KOPT-K1 (cell line): ENCODE measurements around the gene NEUROD1.

Experiments used
- H3K27ac ChIP-seq: fragments of 200-600 bp; sonication (generic); 2 replicates; pipeline ENCODE4 v1.5.1; 2016; ENCODE audit warnings: antibody characterized with exemption, mild to moderate bottlenecking, low read depth, low read length; ENCODE audit not compliant: poor library complexity, severe bottlenecking
- H3K36me3 ChIP-seq: fragments of 200-600 bp; sonication (generic); 2 replicates; pipeline ENCODE4 v1.5.1; 2017; ENCODE audit warnings: antibody characterized with exemption, mild to moderate bottlenecking, low read length, moderate library complexity; ENCODE audit not compliant: insufficient read depth
- H3K9me3 ChIP-seq: fragments of 200-600 bp; sonication (generic); 2 replicates; pipeline ENCODE4 v1.5.1; 2017; ENCODE audit warnings: antibody characterized with exemption, low read length, mild to moderate bottlenecking; ENCODE audit not compliant: insufficient read depth, poor library complexity, severe bottlenecking

NEUROD1 gene

GRCh38 chr2:181662287-181662686 is 18.0 kb downstream of the NEUROD1 start:
- peaks cover 21% of the 10 kb centered on the region for H3K9me3 ChIP-seq
- H3K36me3 ChIP-seq, result no peaks in the 10 kb centered on the region
- no peak overlapping the region for H3K27ac ChIP-seq

- Histone ChIP-seq H3K27ac (no peak overlapping the region), H3K9me3 (peaks cover 3% of the 10 kb centered on the region), H3K36me3 (no peaks in the 10 kb centered on the region)
These were observed 20.1 kb downstream of the NEUROD1 start for GRCh38 chr2:181660181-181660580.

DNA sequence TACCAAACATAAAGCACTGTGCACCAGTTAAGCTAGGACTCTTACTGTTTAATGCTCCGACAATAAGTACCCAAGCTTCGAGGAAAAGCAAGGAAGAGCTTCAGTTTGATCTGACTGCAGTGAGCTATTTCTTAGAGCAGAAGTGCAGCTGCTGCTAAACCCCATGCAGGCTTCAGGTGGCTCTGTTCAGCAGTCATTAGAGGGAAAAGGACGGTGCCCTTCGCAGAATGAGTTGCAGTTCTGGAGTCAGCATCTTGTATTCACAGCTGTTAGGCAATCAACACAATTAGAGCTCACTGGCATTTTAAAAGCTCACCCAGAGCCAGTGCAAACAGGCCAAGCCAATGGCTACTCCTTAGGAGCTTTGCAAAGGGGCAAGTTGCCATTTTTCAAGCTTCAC is 21.9 kb downstream of the NEUROD1 start:
- no peak overlapping the region for H3K27ac ChIP-seq
- no peaks in the 10 kb centered on the region for H3K9me3 ChIP-seq
- no peaks in the 10 kb centered on the region for H3K36me3 ChIP-seq

DNA sequence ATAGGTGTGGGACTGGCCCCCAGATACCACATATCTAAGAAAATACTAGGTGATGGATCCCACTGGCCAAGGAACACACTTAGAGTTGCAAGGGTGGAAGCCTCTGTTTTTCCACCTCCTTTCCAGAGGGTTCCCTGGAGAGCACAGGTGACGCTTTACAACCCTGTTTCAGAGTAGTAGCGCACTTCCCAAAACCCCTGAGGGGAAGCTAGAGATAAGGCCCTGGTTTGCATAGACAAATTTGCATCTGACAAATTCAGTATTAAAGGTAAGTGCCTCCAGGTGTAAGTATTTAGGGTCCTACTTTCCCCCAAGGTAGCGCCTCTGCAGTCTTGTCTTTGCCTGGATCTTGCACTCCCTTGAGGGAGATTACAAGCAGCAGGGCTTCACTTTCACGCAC is 22.9 kb downstream of the NEUROD1 start:
- Histone ChIP-seq H3K9me3 (no peaks in the 10 kb centered on the region), H3K36me3 (no peaks in the 10 kb centered on the region), H3K27ac (no peak overlapping the region)

DNA sequence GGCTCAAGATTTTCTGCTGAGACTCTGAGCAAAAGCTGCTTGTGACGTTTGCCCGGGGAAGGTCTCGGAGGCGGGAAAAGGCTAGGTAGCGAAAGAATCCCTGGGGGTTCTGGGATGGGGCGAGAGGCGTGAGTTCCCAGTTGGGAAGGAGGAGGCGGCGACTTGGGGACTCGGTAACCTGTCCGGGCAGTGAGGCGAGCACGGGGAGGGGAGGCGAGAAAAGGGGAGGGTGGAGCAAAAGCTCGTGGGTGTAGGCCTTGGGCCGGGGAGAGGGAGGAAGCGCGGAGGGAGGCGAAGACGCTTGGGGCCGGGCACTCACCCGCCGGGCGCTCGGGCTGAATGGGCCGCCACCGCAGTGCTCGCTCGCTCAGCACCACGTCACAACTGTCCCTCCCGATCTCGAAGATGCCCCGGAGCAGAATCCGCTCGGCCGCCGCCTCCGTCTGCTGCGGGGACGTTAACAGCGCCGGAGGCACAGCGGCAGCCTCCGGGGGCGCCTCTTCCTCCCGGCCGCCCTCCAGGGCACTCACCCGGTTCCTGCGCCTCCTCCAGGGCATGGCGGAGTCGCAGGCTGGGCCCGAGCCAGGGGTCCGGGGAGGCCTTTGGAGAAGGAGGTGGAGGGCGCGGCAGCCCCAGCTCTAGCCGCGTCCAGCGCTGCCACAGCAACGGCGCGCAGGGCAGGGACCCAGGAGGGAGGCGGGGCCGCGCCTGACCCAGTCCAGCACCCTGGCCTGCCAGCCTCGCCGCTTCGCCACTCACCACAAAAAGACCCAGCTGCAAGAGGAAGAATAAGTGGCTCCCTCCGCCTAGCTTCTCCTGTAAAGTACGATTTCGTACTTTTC is 23.6 kb downstream of the NEUROD1 start, which contains the start of gene CERKL:
TSS of gene CERKL (minus strand) at position 656 of the 842 bp plus-strand sequence. CDS start at position 557, 99 bp downstream.
- Histone ChIP-seq H3K36me3 (no peaks in the 10 kb centered on the region), H3K27ac (no peak within 1 kb of the TSS), H3K9me3 (no peaks in the 10 kb centered on the region)

DNA sequence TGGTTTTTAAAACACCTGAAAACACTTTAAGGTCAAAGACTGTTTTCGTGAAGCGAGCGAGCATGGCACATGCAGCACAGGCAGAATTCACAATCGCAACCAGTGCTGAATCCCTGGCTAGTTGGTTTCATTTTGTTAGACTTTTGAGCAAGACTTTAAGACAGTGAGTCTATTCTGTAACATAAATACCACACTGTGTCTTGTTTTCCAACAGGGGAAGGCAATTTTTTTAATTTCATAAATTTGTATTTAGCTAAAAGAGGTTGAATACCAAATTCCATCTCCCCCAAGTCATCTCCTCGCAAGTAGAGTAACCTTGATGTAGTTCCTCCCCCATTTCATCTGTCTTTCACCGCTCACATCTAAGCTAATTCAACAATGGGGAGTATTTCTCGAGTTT is 24.8 kb downstream of the NEUROD1 start:
- no peak overlapping the region for H3K27ac ChIP-seq
- H3K9me3 ChIP-seq, result no peaks in the 10 kb centered on the region
- H3K36me3 ChIP-seq, result no peaks in the 10 kb centered on the region

- Histone ChIP-seq H3K36me3 (no peaks in the 10 kb centered on the region), H3K27ac (no peak overlapping the region), H3K9me3 (no peaks in the 10 kb centered on the region)
These were observed 30.8 kb downstream of the NEUROD1 start for GRCh38 chr2:181649436-181649979.

GRCh38 chr2:181648478-181649155 is 31.7 kb downstream of the NEUROD1 start:
- no peaks in the 10 kb centered on the region for H3K9me3 ChIP-seq
- H3K27ac ChIP-seq, result no peak overlapping the region
- H3K36me3 ChIP-seq, result no peaks in the 10 kb centered on the region

GRCh38 chr2:181646415-181646987 is 33.8 kb downstream of the NEUROD1 start:
- Histone ChIP-seq H3K27ac (no peak overlapping the region), H3K9me3 (no peaks in the 10 kb centered on the region), H3K36me3 (no peaks in the 10 kb centered on the region)

DNA sequence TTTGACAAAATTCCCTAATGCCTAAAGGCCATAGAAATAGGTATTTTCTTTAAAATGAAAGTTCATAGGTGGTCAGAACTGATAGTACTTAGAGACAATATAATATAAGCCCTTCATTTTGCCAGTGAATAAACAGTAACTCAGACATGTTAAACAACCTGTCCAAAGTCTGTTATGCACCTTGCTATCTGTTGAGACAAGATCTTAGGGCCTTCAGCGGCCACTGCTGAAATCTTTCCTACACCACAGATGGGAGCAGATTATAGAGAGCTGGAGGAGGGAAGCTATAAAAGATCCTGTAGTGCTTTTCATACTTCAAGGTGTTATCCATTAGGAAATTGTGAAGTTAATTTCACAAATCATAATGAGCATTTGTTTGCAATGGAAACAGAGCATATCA is 37.2 kb downstream of the NEUROD1 start:
- Histone ChIP-seq H3K9me3 (no peaks in the 10 kb centered on the region), H3K36me3 (no peaks in the 10 kb centered on the region), H3K27ac (no peak overlapping the region)

DNA sequence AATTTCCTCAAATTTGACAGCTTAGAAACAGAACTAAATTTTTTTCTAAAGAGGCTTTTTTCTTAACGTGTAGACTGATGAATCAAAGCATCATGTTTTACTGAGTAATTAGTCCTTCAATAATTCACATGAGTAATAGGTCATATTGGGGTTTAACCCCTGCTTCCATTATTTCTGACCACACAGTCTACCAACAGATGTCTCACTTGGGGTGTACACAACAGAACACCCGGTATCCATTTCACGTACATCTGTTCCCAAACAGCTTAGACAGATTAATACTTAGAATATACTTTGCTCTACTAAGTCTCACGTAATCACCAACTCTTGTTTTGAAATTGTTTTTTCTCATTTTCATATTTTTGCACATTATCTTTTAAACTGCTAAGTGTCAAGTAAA is 38.2 kb downstream of the NEUROD1 start:
- Histone ChIP-seq H3K27ac (no peak overlapping the region), H3K9me3 (no peaks in the 10 kb centered on the region), H3K36me3 (no peaks in the 10 kb centered on the region)

DNA sequence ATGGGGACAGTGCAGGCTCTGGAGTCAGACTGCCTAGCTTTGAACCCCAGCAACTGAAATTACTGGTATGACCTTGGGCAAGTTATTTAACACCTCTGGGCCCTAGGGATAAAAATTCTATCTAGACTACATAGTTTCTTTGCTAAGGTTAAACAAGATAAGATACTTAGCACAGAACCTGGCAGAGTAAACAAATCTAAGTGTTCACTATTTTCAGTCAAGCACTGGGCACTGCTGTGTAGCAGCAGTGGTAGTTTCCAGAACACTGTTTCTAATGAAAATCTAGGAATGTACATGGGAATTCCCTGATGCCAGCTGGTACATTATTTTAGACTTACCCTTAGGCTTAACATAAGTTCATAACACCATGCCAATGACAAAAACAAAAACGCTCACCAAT is 40.6 kb downstream of the NEUROD1 start:
- Histone ChIP-seq H3K27ac (no peak overlapping the region), H3K36me3 (no peaks in the 10 kb centered on the region), H3K9me3 (no peaks in the 10 kb centered on the region)

DNA sequence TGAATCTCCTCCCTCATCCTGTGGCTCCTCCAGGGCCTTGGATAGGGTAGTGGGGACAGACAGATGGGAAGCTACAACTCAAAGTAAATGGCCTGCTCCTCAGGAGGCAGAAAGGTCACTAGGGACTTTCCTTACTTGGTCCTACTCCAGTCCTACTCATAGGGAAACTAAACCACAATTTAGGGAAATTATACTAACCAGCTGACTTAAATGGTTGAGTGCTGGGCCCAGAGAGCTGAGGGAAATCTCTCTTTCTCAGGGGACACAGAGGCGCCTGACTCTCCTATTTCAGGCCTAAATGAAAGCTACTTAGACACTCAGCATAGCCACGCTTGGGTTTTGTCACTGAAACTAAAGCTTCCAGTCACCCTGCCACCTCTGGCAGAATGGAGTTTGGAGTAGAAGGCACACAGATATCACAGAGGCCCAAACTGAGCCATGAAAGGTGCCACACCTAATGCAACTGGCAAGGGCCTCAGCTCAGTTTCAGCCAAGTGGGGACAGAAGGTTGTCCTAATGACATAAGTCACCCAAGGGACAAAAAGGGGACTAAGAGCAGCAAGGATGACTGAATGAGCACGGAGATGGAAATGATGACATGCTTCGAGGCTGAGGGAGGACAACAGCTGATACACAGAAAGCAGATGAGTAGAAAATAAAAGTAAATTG is 47.5 kb downstream of the NEUROD1 start:
- no peaks in the 10 kb centered on the region for H3K9me3 ChIP-seq
- no peak overlapping the region for H3K27ac ChIP-seq
- H3K36me3 ChIP-seq, result no peaks in the 10 kb centered on the region

GRCh38 chr2:181628590-181629585 is 51.4 kb downstream of the NEUROD1 start:
- H3K9me3 ChIP-seq, result no peaks in the 10 kb centered on the region
- H3K36me3 ChIP-seq, result no peaks in the 10 kb centered on the region
- no peak overlapping the region for H3K27ac ChIP-seq
